Measurements from ENCODE around the gene CBX1.
A peak's percentile ranks its signal among the peaks of the same experiment; 100 is the strongest.

The CBX1 gene

DNA sequence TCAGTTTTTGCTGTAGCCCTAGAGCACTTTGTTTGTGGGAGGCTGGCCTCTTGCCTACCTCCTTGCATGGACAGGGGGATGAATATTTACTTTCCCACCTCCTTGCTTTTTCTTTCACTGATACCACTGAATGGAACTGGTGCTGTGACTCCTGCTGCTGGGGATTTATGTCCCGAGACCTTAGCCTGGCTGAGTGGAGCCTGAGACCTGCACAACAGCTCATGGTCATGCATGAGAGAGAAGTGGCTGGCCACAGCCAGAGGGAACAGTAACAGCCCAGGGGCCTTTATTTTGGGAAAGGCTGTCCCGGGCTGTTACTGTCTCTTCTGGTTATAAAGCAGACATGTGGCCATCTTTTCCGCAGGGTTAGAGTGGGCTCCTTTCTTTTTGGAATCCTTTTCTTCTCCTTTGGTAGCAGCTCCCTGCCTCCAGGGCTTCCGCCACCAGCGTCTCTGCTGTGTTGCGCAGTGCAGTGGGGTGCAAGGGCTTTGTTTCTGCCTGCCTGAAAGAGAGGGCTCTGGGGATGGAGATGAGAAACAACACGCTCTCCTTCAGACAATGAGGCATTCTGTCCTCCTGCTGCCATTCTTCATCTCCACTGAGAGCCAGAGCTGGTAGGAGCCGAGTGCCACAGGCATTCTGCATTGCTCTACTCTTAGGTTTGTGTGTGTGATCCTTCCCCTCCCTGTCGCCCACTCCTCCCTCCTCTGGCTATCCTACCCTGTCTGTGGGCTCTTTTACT lies 20.8 kb upstream of the CBX1 start:
- TF ChIP-seq EZH2phosphoT487 (IDR thresholded peaks at IDR 0.05; ENCODE audit: borderline replicate concordance) = no peak
- TF ChIP-seq, protein P1, sequence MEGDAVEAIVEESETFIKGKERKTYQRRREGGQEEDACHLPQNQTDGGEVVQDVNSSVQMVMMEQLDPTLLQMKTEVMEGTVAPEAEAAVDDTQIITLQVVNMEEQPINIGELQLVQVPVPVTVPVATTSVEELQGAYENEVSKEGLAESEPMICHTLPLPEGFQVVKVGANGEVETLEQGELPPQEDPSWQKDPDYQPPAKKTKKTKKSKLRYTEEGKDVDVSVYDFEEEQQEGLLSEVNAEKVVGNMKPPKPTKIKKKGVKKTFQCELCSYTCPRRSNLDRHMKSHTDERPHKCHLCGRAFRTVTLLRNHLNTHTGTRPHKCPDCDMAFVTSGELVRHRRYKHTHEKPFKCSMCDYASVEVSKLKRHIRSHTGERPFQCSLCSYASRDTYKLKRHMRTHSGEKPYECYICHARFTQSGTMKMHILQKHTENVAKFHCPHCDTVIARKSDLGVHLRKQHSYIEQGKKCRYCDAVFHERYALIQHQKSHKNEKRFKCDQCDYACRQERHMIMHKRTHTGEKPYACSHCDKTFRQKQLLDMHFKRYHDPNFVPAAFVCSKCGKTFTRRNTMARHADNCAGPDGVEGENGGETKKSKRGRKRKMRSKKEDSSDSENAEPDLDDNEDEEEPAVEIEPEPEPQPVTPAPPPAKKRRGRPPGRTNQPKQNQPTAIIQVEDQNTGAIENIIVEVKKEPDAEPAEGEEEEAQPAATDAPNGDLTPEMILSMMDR (conservative IDR thresholded peaks at IDR 0.05; ENCODE audit: low read length) = no peak
- H3K9me2 ChIP-seq (replicated peaks; ENCODE audit: low read depth, low read length) = no peaks in the 10 kb centered on the region
- H3K9ac ChIP-seq (ENCODE audit: low read depth, low read length, poor library complexity, severe bottlenecking) = no peak overlapping the region
- H3K4me1 ChIP-seq (ENCODE audit: insufficient read depth, low read length, poor library complexity, severe bottlenecking) = no peaks in the 10 kb centered on the region
- no peak overlapping the region for H3K4me3 ChIP-seq (ENCODE audit: low read length, poor library complexity, severe bottlenecking)
- no peaks in the 10 kb centered on the region for H3K9me3 ChIP-seq (ENCODE audit: insufficient read depth, low read depth, low read length)
- H3K36me3 ChIP-seq (ENCODE audit: insufficient read depth, low read length) = peaks cover 55% of the 10 kb centered on the region; the same call in 1 of the 2 replicates
- H4K20me1 ChIP-seq (ENCODE audit: insufficient read depth, low read length, poor library complexity, severe bottlenecking) = no peaks in the 10 kb centered on the region
- H2AFZ ChIP-seq (ENCODE audit: low read length) = no peak overlapping the region
- H3K79me2 ChIP-seq (ENCODE audit: insufficient read depth, low read length) = no peaks in the 10 kb centered on the region
- no peak overlapping the region for H3K4me2 ChIP-seq (ENCODE audit: low read depth, low read length, poor library complexity, severe bottlenecking)
- H3F3A ChIP-seq (ENCODE audit: low read depth) = no peaks in the 10 kb centered on the region
- H3K27me3 ChIP-seq (ENCODE audit: insufficient read depth, low read length, poor library complexity, severe bottlenecking) = no peaks in the 10 kb centered on the region

DNA sequence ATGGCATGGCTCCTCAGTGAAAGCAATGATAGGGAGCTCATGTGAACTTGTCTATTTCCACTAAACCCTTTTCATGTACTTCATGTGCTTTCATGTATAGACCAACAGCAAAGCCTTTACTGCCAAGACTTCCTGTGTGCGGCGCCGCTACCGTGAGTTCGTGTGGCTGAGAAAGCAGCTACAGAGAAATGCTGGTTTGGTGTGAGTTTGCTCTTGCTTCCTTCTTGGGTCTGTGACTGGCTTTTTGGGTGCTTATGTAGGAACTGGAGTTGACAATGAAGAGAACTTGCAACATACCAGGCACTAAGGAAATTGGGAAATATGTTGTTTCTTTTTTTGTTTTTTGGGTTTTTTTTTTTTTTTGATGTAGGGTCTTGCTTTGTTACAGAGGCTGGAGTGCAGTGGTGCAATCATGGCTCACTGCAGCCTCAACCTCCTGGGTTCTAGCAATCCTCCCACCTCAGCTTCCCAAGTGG lies 12.0 kb upstream of the CBX1 start:
- H3K36me3 ChIP-seq (ENCODE audit: insufficient read depth, low read length) = peaks cover 31% of the 10 kb centered on the region; the same call in 1 of the 2 replicates
- H3K9me2 ChIP-seq (replicated peaks; ENCODE audit: low read depth, low read length) = no peaks in the 10 kb centered on the region
- peaks cover 40% of the 10 kb centered on the region for H3K4me1 ChIP-seq (ENCODE audit: insufficient read depth, low read length, poor library complexity, severe bottlenecking)
- H3K27me3 ChIP-seq (ENCODE audit: insufficient read depth, low read length, poor library complexity, severe bottlenecking) = no peaks in the 10 kb centered on the region
- H3K79me2 ChIP-seq (ENCODE audit: insufficient read depth, low read length) = peaks cover 57% of the 10 kb centered on the region
- 0 out of 2 replicates have a peak overlapping the region, but pooled peaks have one; percentile 4 for H2AFZ ChIP-seq (ENCODE audit: low read length)
- H3K4me2 ChIP-seq (ENCODE audit: low read depth, low read length, poor library complexity, severe bottlenecking) = peak overlapping the region; percentile 47
- H3K4me3 ChIP-seq (ENCODE audit: low read length, poor library complexity, severe bottlenecking) = peak overlapping the region; percentile 47
- peaks cover 4% of the 10 kb centered on the region for H4K20me1 ChIP-seq (ENCODE audit: insufficient read depth, low read length, poor library complexity, severe bottlenecking)
- no peaks in the 10 kb centered on the region for H3K9me3 ChIP-seq (ENCODE audit: insufficient read depth, low read depth, low read length)
- H3K9ac ChIP-seq (ENCODE audit: low read depth, low read length, poor library complexity, severe bottlenecking) = peak overlapping the region; percentile 49
- no peaks in the 10 kb centered on the region; the same call in 1 of the 2 replicates for H3F3A ChIP-seq (ENCODE audit: low read depth)
- TF ChIP-seq, protein P1 (conservative IDR thresholded peaks at IDR 0.05; ENCODE audit: low read length) = no peak
- no peak for TF ChIP-seq EZH2phosphoT487 (IDR thresholded peaks at IDR 0.05; ENCODE audit: borderline replicate concordance)

DNA sequence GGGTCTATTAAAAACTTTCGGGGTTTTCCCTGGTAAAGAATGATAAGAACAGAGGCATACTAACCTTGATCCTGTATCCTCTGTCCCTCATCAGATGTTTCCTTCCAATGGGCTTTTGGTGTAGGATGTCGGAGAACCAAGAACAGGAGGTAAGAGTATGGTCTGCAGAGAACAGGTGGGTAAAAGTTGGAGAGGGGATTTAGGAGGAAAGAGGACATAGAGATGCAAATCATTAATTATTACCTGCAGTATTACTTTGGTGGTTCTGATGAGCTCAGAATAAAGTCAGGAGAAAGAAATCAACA lies 10.6 kb upstream of the CBX1 start:
- no peaks in the 10 kb centered on the region for H3K27me3 ChIP-seq (ENCODE audit: insufficient read depth, low read length, poor library complexity, severe bottlenecking)
- H3K9ac ChIP-seq (ENCODE audit: low read depth, low read length, poor library complexity, severe bottlenecking) = peak overlapping the region; percentile 25
- H3K79me2 ChIP-seq (ENCODE audit: insufficient read depth, low read length) = peaks cover 64% of the 10 kb centered on the region
- peak overlapping the region; percentile 47 for H3K4me2 ChIP-seq (ENCODE audit: low read depth, low read length, poor library complexity, severe bottlenecking)
- H3K36me3 ChIP-seq (ENCODE audit: insufficient read depth, low read length) = peaks cover 22% of the 10 kb centered on the region; the same call in 1 of the 2 replicates
- H3K9me2 ChIP-seq (replicated peaks; ENCODE audit: low read depth, low read length) = no peaks in the 10 kb centered on the region
- no peaks in the 10 kb centered on the region for H3K9me3 ChIP-seq (ENCODE audit: insufficient read depth, low read depth, low read length)
- H3F3A ChIP-seq (ENCODE audit: low read depth) = no peaks in the 10 kb centered on the region; the same call in 1 of the 2 replicates
- TF ChIP-seq, protein P1 (conservative IDR thresholded peaks at IDR 0.05; ENCODE audit: low read length) = no peak
- peaks cover 4% of the 10 kb centered on the region for H4K20me1 ChIP-seq (ENCODE audit: insufficient read depth, low read length, poor library complexity, severe bottlenecking)
- H2AFZ ChIP-seq (ENCODE audit: low read length) = no peak overlapping the region
- H3K4me1 ChIP-seq (ENCODE audit: insufficient read depth, low read length, poor library complexity, severe bottlenecking) = peaks cover 41% of the 10 kb centered on the region
- H3K4me3 ChIP-seq (ENCODE audit: low read length, poor library complexity, severe bottlenecking) = peak overlapping the region; percentile 47
